ENCODE data around the gene P3H1. TPM values are rescaled to one million over a fixed set of nuclear protein-coding genes. Genes with fewer than 3 reads are reported as not detected.
A peak's percentile ranks its signal among the peaks of the same experiment; 100 is the strongest.

Gene P3H1
- total and polyA plus RNA-seq, 2 of the 13 experiments (the other 11 are each of a cell fraction or from before 2014, with no cell fraction given) = 64.6 to 120 TPM

GRCh38 chr1:42766741-42767509 lies at the start of gene P3H1, which contains the start of gene C1orf50 (continued):
- TF ChIP-seq, protein P1, sequence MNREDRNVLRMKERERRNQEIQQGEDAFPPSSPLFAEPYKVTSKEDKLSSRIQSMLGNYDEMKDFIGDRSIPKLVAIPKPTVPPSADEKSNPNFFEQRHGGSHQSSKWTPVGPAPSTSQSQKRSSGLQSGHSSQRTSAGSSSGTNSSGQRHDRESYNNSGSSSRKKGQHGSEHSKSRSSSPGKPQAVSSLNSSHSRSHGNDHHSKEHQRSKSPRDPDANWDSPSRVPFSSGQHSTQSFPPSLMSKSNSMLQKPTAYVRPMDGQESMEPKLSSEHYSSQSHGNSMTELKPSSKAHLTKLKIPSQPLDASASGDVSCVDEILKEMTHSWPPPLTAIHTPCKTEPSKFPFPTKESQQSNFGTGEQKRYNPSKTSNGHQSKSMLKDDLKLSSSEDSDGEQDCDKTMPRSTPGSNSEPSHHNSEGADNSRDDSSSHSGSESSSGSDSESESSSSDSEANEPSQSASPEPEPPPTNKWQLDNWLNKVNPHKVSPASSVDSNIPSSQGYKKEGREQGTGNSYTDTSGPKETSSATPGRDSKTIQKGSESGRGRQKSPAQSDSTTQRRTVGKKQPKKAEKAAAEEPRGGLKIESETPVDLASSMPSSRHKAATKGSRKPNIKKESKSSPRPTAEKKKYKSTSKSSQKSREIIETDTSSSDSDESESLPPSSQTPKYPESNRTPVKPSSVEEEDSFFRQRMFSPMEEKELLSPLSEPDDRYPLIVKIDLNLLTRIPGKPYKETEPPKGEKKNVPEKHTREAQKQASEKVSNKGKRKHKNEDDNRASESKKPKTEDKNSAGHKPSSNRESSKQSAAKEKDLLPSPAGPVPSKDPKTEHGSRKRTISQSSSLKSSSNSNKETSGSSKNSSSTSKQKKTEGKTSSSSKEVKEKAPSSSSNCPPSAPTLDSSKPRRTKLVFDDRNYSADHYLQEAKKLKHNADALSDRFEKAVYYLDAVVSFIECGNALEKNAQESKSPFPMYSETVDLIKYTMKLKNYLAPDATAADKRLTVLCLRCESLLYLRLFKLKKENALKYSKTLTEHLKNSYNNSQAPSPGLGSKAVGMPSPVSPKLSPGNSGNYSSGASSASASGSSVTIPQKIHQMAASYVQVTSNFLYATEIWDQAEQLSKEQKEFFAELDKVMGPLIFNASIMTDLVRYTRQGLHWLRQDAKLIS (CRISPR knock-in tag; IDR thresholded peaks at IDR 0.05) = no peak
- no peak for TF ChIP-seq KAT2B (IDR thresholded peaks at IDR 0.05; ENCODE audit: borderline replicate concordance, low read depth, low read length)
- TF ChIP-seq, protein P2, sequence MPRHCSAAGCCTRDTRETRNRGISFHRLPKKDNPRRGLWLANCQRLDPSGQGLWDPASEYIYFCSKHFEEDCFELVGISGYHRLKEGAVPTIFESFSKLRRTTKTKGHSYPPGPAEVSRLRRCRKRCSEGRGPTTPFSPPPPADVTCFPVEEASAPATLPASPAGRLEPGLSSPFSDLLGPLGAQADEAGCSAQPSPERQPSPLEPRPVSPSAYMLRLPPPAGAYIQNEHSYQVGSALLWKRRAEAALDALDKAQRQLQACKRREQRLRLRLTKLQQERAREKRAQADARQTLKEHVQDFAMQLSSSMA (CRISPR knock-in tag; IDR thresholded peaks at IDR 0.05) = no peak
- TF ChIP-seq THAP11 (CRISPR knock-in tag; IDR thresholded peaks at IDR 0.05) = peak; percentile 48; the same call in 1 of the 2 replicates
- no peak for TF ChIP-seq PRPF4 (IDR thresholded peaks at IDR 0.05; ENCODE audit: low read depth, low read length, poor library complexity, severe bottlenecking)
- TF ChIP-seq, protein P3, sequence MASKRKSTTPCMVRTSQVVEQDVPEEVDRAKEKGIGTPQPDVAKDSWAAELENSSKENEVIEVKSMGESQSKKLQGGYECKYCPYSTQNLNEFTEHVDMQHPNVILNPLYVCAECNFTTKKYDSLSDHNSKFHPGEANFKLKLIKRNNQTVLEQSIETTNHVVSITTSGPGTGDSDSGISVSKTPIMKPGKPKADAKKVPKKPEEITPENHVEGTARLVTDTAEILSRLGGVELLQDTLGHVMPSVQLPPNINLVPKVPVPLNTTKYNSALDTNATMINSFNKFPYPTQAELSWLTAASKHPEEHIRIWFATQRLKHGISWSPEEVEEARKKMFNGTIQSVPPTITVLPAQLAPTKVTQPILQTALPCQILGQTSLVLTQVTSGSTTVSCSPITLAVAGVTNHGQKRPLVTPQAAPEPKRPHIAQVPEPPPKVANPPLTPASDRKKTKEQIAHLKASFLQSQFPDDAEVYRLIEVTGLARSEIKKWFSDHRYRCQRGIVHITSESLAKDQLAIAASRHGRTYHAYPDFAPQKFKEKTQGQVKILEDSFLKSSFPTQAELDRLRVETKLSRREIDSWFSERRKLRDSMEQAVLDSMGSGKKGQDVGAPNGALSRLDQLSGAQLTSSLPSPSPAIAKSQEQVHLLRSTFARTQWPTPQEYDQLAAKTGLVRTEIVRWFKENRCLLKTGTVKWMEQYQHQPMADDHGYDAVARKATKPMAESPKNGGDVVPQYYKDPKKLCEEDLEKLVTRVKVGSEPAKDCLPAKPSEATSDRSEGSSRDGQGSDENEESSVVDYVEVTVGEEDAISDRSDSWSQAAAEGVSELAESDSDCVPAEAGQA (IDR thresholded peaks at IDR 0.05; ENCODE audit: low read depth) = no peak
- TF ChIP-seq, protein P3 (CRISPR knock-in tag; IDR thresholded peaks at IDR 0.05; ENCODE audit: borderline replicate concordance) = no peak
- no peak for TF ChIP-seq U2AF2 (IDR thresholded peaks at IDR 0.05; ENCODE audit: low read depth, low read length)
- TF ChIP-seq, protein P4, sequence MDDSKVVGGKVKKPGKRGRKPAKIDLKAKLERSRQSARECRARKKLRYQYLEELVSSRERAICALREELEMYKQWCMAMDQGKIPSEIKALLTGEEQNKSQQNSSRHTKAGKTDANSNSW (CRISPR knock-in tag; IDR thresholded peaks at IDR 0.05; ENCODE audit: borderline replicate concordance) = no peak; the same call in 1 of the 2 replicates
- TF ChIP-seq HNF1A (IDR thresholded peaks at IDR 0.05; ENCODE audit: low read depth) = no peak
- TF ChIP-seq HNF1A (CRISPR knock-in tag; IDR thresholded peaks at IDR 0.05; ENCODE audit: borderline replicate concordance) = no peak; the same call in 1 of the 2 replicates
- TF ChIP-seq ATM (IDR thresholded peaks at IDR 0.05; ENCODE audit: borderline replicate concordance) = no peak
- no peak for TF ChIP-seq SMARCC2 (IDR thresholded peaks at IDR 0.05)
- TF ChIP-seq MIER2 (CRISPR knock-in tag; IDR thresholded peaks at IDR 0.05) = no peak

All from HepG2 (cell line).